Measurements from ENCODE around the gene B2M. TPM values are rescaled to one million over a fixed set of nuclear protein-coding genes. Genes with fewer than 3 reads are reported as not detected.

Gene B2M
- total and polyA plus RNA-seq, 2 of the 13 experiments (the other 11 are each of a cell fraction or from before 2014, with no cell fraction given) = 784 to 857 TPM

GRCh38 chr15:44662478-44663409 lies 48.6 kb upstream of the B2M start:
- BruUV-seq (replicated peaks) = TSS peak; percentile 81
- peak; percentile 28 for FAIRE-seq
- WGBS (ENCODE audit: low lambda C conversion rate) = under 1% methylated on average over 23 of the region's 34 CpGs
- peak; percentile 50 for TF ChIP-seq WIZ (CRISPR knock-in tag; IDR thresholded peaks at IDR 0.05)
- TF ChIP-seq ZNF335 (CRISPR knock-in tag; IDR thresholded peaks at IDR 0.05) = no peak
- TF ChIP-seq ZBTB26 (CRISPR knock-in tag; IDR thresholded peaks at IDR 0.05; ENCODE audit: borderline replicate concordance) = no peak
- TF ChIP-seq EEA1 (CRISPR knock-in tag; IDR thresholded peaks at IDR 0.05; ENCODE audit: borderline replicate concordance) = peak; percentile 85; the same call in 1 of the 2 replicates
- peak; percentile 9; the same call in 1 of the 2 replicates for TF ChIP-seq KMT2A (CRISPR knock-in tag; IDR thresholded peaks at IDR 0.05)
- TF ChIP-seq KLF13 (CRISPR knock-in tag; IDR thresholded peaks at IDR 0.05) = peak; percentile 69; the same call in 1 of the 2 replicates
- TF ChIP-seq ATF7 (IDR thresholded peaks at IDR 0.05) = no peak
- no peak for TF ChIP-seq ATF7 (CRISPR knock-in tag; IDR thresholded peaks at IDR 0.05)
- no peak for TF ChIP-seq RARA (CRISPR knock-in tag; IDR thresholded peaks at IDR 0.05)
- TF ChIP-seq THAP9 (CRISPR knock-in tag; IDR thresholded peaks at IDR 0.05; ENCODE audit: borderline replicate concordance) = no peak
- TF ChIP-seq ZNF598 (CRISPR knock-in tag; IDR thresholded peaks at IDR 0.05; ENCODE audit: borderline replicate concordance) = 0 out of 2 replicates have a peak, but pooled peaks have one; percentile 2
- no peak for TF ChIP-seq ESRRA (CRISPR knock-in tag; IDR thresholded peaks at IDR 0.05; ENCODE audit: low read depth)
- TF ChIP-seq DR1 (CRISPR knock-in tag; IDR thresholded peaks at IDR 0.05) = no peak
- no peak for TF ChIP-seq MAF1 (CRISPR knock-in tag; IDR thresholded peaks at IDR 0.05; ENCODE audit: borderline replicate concordance)
- no peak for TF ChIP-seq RFXANK (CRISPR knock-in tag; IDR thresholded peaks at IDR 0.05)
- TF ChIP-seq DNMT1 (CRISPR knock-in tag; IDR thresholded peaks at IDR 0.05) = 0 out of 2 replicates have a peak, but pooled peaks have one; percentile 62
- TF ChIP-seq ZNF121 (CRISPR knock-in tag; IDR thresholded peaks at IDR 0.05) = no peak
- TF ChIP-seq ZNF180 (CRISPR knock-in tag; IDR thresholded peaks at IDR 0.05; ENCODE audit: borderline replicate concordance, low read depth) = no peak
- no peak for TF ChIP-seq ZBTB43 (CRISPR knock-in tag; conservative IDR thresholded peaks at IDR 0.05)

More at GRCh38 chr15:44662478-44663409, 48.6 kb upstream of the B2M start:
- ATAC-seq (peak; percentile 85), DNase-seq (ENCODE audit: low spot score) (peak; percentile 61)
- Histone ChIP-seq H3K27ac (ENCODE audit: extremely low read length, insufficient read depth, low read length) (peak overlapping the region; percentile 89), H3K27me3 (ENCODE audit: control insufficient read depth in 1 of 2, insufficient read depth in 2 of 2, low read length in 2 of 2) (no peaks in the 10 kb centered on the region; a peak in 1 of 5 replicates), H3K79me2 (ENCODE audit: insufficient read depth, low read length) (peaks cover 14% of the 10 kb centered on the region), H3K9ac (ENCODE audit: insufficient read depth, low read depth, low read length) (peak overlapping the region; percentile 87), H3K9me3 (ENCODE audit: low read length) (no peaks in the 10 kb centered on the region), H3K4me2 (ENCODE audit: low read depth, low read length) (peak overlapping the region; percentile 88), H4K20me1 (ENCODE audit: insufficient read depth, low read length) (no peaks in the 10 kb centered on the region), H3K4me3 (replicated peaks in 1 of 3; ENCODE audit: insufficient read depth in 1 of 3, low read depth in 2 of 3, low read length in 3 of 3) (peak overlapping the region; percentile 79 to 87 (median 83)), H2AFZ (ENCODE audit: low read length) (peak overlapping the region; percentile 22), H3K36me3 (replicated peaks in 1 of 2; ENCODE audit: control insufficient read depth in 1 of 2, insufficient read depth in 2 of 2, low read length in 2 of 2) (0 out of 5 replicates have a peak, but pooled peaks cover 0 to 10% of the 10 kb centered on the region in 2 experiments), H3K4me1 (ENCODE audit: insufficient read depth, low read length) (peaks cover 20% of the 10 kb centered on the region)
- intact Hi-C loops (cut with micrococcal nuclease; ENCODE audit: unreplicated experiment) (loop anchor here (1.0 to 2.0 kb wide), 3 partner anchors 48 to 76 kb away; partner anchors contain the start of genes B2M and PATL2), in situ Hi-C loops (cut with HindIII; ENCODE audit: extremely low pct_ligation_motif_present, low pct_unique_long_range_greater_than_20kb) (loop anchor here (5.0 kb wide), 1 partner anchor 75 kb away; the partner anchor contains the start of gene TRIM69)
- ChIA-PET CTCF (ENCODE audit: low intra/inter-chr PET ratio, low total read pairs) (interaction anchor here (2.6 kb wide), 1 partner anchor 76 kb away, joined by 20 read pairs; no protein-coding TSS in a partner anchor), POLR2A (interaction anchor here (0.7 to 4.2 kb wide), 21 partner anchors 8 to 250 kb away, joined by 3 to 115 read pairs (median 5); partner anchors contain the start of genes B2M, EIF3J, PATL2 and TRIM69)
